ENCODE measurements around the gene TTC27.

The TTC27 gene

DNA sequence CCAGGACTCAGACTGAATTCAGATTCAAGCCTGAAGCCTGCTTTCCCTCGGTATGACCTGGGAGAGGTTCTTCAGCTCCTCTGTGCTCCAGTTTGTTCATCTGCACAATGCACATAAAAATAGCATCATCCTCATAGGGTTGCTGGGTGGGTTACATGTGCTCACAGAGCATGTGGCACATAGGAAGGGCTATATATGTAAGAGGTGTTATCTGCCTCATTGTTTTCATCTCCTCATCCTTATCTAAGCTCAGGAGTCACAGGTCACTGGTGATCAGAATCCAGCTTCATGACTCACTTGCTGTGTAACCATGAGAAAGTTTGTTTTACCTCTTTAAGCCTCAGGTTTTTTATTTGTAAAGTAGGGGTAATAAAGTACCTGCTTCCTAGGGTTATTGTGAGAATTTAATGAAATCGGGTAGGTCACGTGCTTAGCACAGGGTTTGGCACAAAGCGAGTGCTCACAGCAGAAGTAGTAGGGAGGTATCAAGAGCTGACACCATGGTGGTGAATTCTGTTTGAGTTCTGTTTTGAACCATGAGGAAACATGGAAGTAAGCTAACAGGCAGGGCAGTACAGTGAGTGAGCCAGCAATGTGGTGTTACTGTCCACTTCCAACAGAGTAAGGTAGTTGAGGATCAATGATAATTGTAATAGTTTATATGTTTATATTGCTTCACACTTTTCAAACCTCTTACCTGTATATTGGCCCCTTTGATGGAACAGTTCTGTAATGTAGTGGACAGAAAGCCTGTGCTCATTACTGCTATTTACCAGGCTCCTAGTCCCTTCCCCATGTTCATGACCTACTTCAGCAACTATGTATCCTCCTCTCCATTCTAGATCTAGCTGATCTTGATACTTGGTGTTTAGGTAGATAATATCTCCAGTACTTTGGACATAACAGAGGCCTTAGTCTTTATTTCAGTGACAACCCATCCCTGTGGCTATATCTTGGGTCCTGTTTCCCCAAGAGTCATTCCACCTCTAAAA, 177.6 kb downstream of the TTC27 start:
- H3K27ac ChIP-seq, result no peak overlapping the region
- TF ChIP-seq, protein P1, sequence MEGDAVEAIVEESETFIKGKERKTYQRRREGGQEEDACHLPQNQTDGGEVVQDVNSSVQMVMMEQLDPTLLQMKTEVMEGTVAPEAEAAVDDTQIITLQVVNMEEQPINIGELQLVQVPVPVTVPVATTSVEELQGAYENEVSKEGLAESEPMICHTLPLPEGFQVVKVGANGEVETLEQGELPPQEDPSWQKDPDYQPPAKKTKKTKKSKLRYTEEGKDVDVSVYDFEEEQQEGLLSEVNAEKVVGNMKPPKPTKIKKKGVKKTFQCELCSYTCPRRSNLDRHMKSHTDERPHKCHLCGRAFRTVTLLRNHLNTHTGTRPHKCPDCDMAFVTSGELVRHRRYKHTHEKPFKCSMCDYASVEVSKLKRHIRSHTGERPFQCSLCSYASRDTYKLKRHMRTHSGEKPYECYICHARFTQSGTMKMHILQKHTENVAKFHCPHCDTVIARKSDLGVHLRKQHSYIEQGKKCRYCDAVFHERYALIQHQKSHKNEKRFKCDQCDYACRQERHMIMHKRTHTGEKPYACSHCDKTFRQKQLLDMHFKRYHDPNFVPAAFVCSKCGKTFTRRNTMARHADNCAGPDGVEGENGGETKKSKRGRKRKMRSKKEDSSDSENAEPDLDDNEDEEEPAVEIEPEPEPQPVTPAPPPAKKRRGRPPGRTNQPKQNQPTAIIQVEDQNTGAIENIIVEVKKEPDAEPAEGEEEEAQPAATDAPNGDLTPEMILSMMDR (IDR thresholded peaks at IDR 0.05), result no peak
- TF ChIP-seq ZFX (IDR thresholded peaks at IDR 0.05; ENCODE audit: borderline replicate concordance), result no peak

DNA sequence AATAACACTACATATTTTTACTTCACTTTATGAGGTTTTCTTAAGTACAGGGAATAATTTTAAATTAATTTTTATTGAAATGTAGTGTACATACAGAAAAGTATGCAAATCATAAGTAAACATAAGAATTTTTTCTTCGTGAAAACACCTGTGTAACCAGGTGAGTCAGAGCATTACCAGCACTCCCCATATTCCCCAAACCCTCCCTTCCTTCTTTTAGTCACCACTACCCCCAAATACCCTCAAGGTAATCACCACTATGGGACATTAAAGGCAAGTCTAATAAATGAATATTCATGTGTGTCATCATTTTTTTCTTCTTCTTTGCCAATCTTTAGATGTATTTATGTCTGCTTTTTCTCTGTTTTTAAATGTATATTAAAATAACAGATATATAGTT, 179.0 kb downstream of the TTC27 start:
- TF ChIP-seq ZFX (IDR thresholded peaks at IDR 0.05; ENCODE audit: borderline replicate concordance), result no peak
- TF ChIP-seq, protein P1 (IDR thresholded peaks at IDR 0.05), result no peak
- no peak overlapping the region for H3K27ac ChIP-seq

DNA sequence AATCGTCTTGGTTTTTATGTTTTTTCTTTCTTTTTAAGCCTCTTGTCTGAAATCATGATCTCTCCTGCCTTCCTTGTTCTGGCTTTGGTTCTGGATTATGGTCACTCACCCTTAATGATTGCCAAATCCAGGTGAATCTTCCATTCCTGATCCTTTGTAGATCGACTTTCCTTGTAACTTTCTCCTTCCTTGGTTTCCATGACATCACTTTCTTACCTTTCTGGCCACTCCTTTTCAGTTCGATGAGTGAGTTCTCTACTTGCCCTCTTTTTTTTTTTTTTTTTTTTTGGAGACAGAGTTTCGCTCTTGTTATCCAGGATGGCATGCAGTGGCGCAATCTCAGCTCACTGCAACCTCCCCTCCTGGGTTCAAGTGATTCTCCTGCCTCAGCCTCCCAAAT, 179.8 kb downstream of the TTC27 start:
- H3K27ac ChIP-seq, result no peak overlapping the region
- TF ChIP-seq ZFX (IDR thresholded peaks at IDR 0.05; ENCODE audit: borderline replicate concordance), result no peak
- TF ChIP-seq, protein P1 (IDR thresholded peaks at IDR 0.05), result no peak

DNA sequence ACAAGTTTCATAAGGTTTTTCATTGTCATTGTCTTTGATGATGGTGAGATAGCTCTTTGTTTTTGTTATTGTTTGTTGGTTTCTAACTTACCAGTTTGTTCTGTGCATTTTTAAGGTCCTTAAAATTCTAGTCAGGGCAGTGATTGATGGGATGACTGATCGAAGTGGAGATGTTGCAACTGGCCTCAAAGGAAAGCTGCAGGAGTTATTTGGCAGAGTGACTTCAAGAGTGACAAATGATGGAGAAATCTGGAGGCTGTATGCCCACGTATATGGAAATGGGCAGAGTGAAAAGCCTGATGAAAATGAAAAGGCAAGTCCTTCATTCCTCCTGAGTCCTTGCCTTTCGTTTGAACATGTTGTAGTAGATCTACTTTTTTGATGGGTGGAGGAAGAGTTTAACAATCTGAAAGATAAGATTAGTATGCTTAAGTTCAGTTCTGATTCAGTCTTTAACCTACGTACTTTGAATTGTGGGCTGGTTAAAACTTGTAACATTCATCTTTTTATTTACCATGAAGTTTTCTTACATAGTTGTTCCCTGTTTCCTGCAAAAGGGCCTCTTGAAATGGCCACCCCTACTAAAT, 183.2 kb downstream of the TTC27 start:
- TF ChIP-seq, protein P1 (IDR thresholded peaks at IDR 0.05), result no peak
- TF ChIP-seq ZFX (IDR thresholded peaks at IDR 0.05; ENCODE audit: borderline replicate concordance), result no peak
- no peak overlapping the region for H3K27ac ChIP-seq

DNA sequence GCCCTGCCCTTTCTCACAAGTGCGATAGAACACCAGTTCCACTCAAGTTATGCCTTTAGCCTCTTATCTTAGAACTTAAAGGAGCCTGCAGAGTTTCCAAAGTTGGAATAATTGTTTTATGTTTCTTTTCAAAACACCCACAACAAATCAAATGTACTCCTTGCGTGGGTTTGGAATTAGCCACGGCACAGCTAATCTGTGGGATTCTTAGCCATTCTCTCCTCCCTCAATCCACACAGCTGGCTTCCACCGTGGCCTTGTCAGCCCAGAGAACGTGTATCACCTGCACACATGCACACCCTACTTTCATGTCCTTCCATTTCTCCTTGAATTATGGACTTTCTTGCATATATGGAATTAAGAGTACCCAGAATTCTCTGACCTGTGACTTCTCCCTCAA, 183.8 kb downstream of the TTC27 start:
- TF ChIP-seq ZFX (IDR thresholded peaks at IDR 0.05; ENCODE audit: borderline replicate concordance), result no peak
- TF ChIP-seq, protein P1 (IDR thresholded peaks at IDR 0.05), result no peak
- no peak overlapping the region for H3K27ac ChIP-seq

DNA sequence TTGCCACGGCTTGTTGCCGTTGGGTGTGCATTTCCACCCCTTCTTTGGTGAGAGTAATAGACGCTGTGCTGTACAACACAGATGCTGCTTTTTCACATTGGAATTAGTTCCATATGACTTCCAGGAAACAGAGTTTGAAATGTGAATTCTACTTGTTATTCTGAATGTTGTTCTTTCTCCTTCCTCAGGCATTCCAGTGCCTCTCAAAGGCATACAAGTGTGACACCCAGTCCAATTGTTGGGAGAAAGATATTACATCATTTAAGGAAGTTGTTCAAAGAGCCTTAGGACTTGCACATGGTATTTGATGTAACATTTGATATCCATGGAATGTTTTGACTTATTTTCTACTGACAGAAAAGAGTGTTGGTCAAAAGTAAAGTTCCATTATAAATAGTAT, 184.5 kb downstream of the TTC27 start:
- no peak overlapping the region for H3K27ac ChIP-seq
- TF ChIP-seq ZFX (IDR thresholded peaks at IDR 0.05; ENCODE audit: borderline replicate concordance), result no peak
- TF ChIP-seq, protein P1 (IDR thresholded peaks at IDR 0.05), result no peak

DNA sequence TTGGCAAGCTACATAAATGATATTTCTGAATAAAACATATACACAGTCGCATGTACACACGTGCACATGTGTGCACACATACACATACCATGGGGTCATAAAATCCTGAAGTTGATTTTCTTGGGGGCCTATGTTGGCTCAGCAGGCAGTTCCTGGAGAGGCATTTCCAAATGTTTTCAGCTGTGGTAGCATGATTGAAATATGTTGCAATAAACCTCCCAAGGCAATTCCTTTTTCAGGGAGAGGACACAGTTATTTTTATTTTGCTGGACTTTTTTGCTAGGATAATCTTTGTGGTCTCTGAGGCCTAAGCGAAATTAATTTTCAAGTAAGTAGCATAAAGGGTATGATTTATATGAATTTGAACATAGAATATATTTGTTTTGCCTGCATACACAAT, 192.2 kb downstream of the TTC27 start:
- no peak for TF ChIP-seq ZFX (IDR thresholded peaks at IDR 0.05; ENCODE audit: borderline replicate concordance)
- TF ChIP-seq, protein P1 (IDR thresholded peaks at IDR 0.05), result no peak
- no peak overlapping the region for H3K27ac ChIP-seq

All from 22Rv1 (cell line).